ENCODE data around the gene MPHOSPH8.
"Not testable (repeated sequence)": the region's sequence is repeated elsewhere in the genome, so short reads cannot be mapped to it uniquely, and the experiment has no call there.

The MPHOSPH8 gene

DNA sequence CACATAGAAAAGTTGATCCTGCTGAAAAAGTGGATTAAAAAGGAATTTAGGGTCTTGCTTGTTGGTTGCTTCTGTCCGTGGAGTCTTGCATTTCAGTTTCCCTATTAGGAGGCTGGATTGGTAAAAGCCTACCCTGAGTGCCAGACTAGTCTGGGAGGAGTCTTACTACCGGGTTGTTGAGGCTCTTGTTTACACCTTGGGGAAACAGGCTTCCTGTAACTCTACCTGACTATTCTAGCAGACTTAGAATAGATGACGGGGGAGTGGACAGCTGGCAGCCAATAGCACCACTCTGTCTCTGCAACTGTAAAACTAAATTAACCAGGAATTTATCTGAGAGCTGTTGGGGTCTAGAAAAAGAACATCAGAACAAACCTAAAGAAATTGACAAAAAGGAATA lies 11.3 kb upstream of the MPHOSPH8 start:
- FAIRE-seq (no peak), DNase-seq (ENCODE audit: extremely low spot score, insufficient read length, low read depth) (no peak)

DNA sequence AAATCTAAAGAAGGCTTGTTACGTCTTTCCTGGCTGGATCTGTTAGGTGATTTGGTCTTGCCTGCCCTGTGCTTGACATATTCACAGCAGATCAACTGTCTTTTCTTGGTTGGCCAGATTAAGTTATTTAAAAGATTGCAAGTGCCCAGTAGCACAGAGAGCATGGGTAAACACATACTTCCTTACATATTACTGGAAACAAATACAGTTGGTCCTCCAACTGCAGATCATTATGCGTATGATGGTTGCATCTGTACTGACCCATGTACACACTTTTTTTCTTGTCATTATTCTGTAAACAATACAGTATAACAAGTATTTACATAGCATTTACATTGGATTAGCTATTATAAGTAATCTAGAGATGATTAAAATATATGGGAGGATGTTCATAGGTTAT lies 9.2 kb upstream of the MPHOSPH8 start:
- FAIRE-seq, result no peak
- DNase-seq (ENCODE audit: extremely low spot score, insufficient read length, low read depth), result no peak

DNA sequence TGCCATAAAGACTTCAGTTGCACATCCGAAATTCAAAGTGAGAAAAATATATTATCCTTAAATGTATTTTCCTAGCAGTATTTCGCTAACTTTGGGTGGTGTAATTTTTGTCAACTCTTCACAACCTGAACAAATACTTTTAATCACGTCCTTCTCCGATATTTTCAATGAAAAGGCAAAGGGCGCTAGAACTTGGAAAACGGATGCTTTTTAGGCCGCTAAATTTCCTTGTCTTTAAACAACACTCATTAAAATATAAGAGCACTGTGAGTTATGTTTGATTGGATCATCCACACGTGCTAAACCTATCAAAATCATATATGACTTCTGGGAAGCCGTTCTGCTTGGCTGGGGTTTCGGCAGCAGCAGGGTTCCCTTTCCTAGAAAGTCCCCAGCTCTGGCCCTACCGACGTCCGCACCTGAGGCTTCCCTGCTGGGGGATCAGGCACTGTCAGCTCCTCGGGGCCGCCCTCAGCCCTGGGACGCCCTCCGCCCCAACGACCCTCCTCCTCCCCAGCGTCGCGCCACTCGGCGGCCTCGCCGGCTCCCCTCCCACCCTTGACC lies 462 bp upstream of the MPHOSPH8 start:
- DNase-seq (ENCODE audit: extremely low spot score, insufficient read length, low read depth), result no peak
- no peak for FAIRE-seq

DNA sequence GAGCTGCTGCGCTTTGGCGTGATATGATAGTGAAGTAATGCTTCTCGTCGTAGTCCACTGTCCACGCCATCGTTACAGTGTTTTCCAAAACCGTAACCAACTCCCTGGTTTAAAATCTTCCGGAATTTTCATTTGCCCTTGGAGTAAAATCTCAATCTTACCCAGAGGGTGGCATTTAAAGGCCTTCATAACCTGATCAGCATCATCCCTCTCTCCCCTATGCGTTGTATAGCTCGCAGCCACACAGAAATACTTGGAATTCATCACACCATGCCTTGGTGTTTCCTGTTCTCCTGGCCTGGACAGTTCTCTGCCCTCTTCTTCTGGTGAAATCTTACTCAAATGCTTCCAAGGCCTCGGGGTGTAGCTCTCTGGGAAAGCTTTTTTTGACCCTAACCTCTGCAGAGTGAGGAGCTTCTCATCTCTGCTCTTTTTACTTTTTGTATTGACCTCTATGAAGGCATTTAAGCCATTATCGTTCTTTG lies 839 bp downstream of the MPHOSPH8 start:
- FAIRE-seq (no peak), DNase-seq (ENCODE audit: extremely low spot score, insufficient read length, low read depth) (no peak)

DNA sequence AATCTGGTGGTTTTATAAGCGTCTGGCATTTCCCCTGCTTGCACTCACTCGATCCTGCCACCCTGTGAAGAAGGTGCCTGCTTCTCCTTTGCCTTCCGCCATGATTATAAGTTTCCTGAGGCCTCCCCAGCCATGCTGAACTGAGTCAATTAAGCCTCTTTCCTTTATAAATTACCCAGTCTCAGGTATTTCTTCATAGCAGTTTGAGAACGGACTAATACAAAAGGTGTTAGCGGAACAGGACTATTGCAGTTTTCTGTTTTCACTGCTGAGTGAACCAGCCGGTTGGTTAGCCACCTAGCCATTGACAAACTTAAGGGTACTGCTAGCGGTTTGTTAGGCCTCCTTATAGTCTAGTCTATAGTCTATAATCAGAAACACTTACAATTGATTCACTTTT lies 2.5 kb downstream of the MPHOSPH8 start:
- DNase-seq (ENCODE audit: extremely low spot score, insufficient read length, low read depth); FAIRE-seq: not testable (repeated sequence)

DNA sequence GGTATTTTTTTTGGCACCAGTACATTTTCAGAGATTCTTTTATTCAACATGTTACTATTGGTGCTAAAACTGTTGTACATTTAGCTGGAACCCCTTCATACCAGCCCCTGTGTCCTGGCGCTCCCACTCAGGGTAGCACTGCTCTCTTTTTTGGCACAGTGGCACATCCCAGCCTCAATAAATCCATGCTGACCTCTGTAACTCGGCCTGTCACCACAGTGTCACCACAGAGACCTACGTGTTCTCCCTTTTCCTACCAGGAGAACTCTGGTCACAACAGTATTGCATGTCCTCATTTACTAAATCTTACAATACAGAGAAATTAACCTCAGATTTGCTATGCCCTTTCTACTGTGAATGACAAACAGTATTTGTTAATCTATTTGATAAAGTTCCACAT lies 10.2 kb downstream of the MPHOSPH8 start:
- FAIRE-seq, result no peak
- DNase-seq (ENCODE audit: extremely low spot score, insufficient read length, low read depth), result no peak

DNA sequence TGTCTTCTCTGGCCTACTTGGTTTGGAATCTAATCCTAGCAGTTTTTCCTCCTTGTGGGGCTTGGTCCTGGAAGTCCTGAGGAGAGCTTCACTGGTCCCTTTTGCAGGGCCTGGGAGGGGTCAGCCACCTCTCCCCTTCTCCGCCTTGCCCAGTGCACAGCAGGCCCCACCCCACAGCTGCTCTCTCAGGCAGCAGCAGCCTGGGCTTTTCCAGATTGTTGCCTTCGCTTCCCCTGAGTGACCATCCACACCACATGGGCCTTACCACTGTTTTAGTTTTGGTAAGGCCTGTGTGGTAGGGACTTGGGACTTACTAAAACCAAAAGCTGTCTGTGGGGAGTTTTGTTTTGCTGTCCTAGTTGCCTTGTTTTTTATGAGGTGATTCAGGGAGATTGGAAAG lies 11.5 kb downstream of the MPHOSPH8 start:
- no peak for FAIRE-seq

DNA sequence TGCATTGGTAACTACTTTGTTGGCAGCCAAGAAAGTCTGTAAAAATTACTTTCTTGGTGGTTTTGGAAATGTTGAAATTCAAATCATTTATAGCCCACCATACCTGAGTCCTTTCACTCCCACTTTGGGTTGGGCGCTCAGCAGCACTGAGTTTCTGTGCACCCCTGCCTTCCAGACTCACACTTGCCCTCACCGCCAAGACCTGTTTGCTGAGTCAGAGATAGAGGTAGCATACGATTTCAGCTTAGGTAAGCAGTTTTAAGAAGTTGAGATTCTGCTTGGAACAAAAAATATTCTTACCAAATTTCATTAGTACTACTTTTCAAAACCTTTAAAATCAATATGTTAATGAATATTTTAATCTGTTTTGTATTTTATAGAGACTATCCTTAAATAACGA lies 12.6 kb downstream of the MPHOSPH8 start:
- DNase-seq (ENCODE audit: extremely low spot score, insufficient read length, low read depth) (no peak), FAIRE-seq (no peak)

More for the DNA sequence above, 11.5 kb downstream of the MPHOSPH8 start:
- DNase-seq (ENCODE audit: extremely low spot score, insufficient read length, low read depth), result no peak

DNA sequence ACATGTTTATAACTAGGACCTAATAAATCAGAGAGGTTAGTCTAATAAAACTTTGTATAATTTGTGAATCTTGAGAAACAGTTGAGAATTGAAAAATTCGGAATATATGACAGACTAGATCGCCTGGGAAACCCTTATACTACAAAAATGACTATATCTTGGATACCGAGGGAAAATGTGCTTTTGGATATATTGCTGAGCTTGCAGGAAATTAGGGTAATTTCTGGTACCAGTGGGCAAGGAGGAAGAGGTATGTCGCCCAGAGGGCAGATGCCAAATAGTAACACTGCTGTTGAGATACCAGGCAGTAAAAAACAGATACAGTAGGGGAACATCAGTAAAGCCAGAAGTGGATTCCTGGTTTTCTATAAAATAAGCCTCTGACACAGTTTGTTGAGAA lies 17.3 kb downstream of the MPHOSPH8 start:
- DNase-seq (ENCODE audit: extremely low spot score, insufficient read length, low read depth), result no peak
- no peak for FAIRE-seq

DNA sequence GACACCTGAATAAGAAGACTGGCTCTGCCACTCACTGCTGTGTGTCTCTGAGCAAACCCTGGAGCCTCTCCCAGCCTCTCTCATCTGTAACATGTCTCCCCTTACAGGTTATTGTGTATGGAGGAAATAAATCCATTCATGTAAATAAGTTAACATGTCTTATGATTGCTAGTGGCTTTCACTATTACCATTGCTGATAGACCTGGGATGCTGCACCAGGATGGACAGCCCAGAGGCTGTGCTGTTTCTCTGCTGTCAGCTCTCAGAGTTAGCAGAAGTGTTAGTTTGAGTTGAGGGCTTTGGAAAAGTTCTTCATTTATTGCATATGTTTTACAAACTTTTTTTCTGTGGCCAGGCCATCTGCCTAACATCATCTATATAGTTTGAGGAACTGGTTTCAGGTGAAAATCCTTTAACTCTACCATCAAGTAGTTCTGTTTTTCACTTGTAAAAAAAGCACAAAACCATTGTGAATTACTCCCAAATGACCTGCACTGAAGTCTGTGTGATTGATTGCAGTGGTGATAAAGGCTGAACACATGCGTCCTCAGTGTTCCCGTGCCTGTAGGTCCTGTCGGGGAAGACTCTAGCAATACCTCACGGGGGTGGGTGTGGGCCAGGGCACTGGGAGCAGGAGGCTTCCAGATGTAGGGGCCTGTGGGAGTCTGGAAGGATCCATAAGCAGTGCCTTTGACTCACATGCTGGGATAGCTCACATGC lies 24.6 kb downstream of the MPHOSPH8 start:
- DNase-seq (ENCODE audit: extremely low spot score, insufficient read length, low read depth), result no peak
- no peak for FAIRE-seq

DNA sequence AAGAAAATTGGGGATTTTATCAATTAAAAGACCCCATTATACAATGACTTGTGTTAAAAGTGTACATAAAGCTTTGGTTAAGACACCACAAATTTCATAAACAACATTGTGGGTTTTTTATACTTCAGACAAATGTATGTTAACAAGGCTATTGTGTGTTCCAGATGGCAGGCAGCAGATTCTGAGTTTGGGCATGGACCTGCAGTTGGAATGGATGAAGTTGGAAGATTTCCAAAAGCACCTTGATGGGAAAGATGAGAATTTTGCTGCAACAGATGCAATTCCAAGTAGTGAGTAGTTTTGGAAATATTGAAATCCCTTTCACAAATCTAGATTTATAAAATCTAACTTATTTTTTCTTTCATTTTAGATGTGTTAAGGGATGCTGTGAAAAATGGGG lies 25.4 kb downstream of the MPHOSPH8 start:
- DNase-seq (ENCODE audit: extremely low spot score, insufficient read length, low read depth), result no peak
- no peak for FAIRE-seq

DNA sequence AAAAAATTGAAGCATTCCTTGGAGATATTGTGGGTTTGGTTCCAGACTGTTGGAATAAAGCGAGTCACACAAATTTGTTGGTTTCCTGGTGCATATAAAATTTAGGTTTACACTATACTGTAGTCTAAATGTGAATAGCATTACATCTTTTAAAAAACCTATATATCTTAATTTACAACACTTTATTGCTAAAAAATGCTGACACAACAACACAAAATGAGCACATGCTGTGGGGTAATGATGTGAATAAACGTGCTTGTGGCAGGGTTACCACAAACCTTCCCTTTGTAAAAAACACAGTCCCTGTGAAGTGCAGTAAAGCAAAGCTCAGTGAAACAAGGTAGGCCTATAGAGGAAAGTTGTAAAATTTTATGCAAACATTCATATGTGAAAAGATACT lies 27.7 kb downstream of the MPHOSPH8 start:
- DNase-seq (ENCODE audit: extremely low spot score, insufficient read length, low read depth) (no peak), FAIRE-seq (no peak)

DNA sequence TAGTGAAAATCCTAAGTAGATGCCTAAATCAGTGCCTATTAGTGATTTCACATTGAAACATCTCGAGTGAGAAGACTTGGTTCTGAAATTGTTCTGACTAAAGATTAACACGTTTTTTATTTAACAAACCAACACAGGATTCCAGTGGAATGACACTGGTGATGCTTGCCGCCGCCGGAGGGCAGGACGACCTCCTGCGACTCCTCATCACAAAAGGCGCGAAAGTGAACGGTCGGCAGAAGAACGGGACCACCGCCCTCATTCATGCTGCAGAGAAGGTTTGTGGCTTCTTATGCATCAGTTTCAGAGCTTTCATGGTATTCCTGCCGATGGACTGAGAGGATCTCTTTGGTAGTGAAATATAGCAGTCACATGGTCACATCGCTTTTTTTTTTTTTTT lies 28.1 kb downstream of the MPHOSPH8 start:
- FAIRE-seq (no peak), DNase-seq (ENCODE audit: extremely low spot score, insufficient read length, low read depth) (no peak)

DNA sequence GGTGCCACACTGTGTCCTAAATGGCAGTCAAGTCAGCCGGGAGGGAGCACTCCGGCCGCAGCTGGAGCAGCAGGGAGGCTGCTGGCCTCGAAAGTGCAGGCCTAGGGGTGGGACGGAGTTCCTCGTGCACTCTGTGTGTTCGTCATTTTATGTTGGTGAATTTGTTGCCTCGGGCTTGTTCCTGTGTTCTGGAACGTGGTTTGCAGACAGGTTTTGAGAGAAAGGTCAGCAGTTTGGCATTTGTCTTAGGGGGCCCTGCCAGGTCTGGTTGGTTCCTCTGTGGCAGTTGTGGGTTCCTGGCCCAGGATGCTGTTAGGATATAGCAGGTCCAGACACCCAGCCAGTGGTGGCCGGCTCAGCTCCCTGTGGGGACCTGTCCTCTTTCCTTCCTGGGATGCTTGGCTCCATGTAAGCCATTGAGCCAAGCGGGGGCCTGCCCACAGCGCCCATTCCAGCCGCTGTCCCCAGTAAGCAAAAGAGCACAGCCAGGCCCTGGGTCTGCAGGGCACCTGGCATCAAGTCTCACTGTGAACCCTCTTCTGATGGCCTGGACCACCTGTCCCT lies 30.0 kb downstream of the MPHOSPH8 start:
- DNase-seq (ENCODE audit: extremely low spot score, insufficient read length, low read depth) (no peak), FAIRE-seq (no peak)

DNA sequence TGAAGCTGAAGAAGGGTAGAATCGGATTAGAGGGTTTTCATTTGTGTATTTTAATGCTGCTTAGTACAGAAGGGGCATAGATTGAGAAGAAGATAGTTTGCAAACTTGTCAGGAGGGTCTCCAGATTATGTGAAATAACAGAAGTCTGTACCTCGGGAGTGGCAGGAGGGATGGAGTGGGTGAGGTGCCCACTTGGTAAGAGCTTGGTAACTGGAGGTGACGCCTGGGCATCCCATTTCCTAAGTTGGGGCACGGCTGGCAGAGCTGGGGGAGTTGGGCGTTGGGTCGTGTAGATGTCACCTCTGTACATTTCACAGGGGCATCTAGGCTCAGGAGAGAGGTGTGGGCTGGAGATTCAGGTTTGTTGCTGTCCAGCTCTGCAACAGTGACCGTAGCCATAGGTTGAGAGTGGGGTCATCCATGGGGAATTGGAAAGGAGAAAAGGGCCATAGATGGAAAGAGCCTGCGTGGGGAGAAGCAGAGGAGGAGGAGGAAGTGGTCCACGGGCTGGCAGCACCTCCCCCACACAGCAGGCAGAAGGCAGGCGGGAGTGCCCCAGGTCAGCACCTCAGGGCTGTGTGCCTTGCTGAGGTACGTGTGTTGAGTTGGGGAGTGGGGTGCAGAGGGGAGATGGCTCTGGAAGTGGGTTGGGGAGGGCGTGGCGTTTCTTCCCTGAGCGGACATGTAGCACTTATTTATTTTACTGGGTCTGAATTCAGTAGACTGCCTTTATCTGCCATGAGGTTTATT lies 31.2 kb downstream of the MPHOSPH8 start:
- DNase-seq (ENCODE audit: extremely low spot score, insufficient read length, low read depth), result no peak
- FAIRE-seq, result no peak

DNA sequence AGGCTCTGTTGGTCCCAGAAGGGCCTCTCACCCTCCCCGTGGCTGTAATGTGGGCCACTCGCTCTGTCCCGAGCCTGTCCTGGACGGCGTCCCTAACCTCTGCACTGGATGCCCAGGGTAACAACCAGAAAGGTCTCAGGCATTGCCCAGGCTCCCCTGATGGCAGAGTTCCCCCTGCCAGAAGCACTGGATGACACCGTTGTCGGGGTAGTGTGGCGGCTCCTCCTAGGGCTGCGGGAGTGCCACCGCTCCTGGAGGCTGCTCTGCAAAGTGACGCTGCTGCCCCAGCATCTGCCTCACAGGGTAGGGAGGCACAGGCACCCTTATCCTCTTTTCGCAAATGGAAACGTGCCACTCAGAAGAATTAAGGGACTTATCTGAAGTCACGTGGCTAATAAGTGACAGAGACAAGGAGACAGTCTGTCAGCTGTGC lies 32.0 kb downstream of the MPHOSPH8 start:
- no peak for DNase-seq (ENCODE audit: extremely low spot score, insufficient read length, low read depth)
- no peak for FAIRE-seq

DNA sequence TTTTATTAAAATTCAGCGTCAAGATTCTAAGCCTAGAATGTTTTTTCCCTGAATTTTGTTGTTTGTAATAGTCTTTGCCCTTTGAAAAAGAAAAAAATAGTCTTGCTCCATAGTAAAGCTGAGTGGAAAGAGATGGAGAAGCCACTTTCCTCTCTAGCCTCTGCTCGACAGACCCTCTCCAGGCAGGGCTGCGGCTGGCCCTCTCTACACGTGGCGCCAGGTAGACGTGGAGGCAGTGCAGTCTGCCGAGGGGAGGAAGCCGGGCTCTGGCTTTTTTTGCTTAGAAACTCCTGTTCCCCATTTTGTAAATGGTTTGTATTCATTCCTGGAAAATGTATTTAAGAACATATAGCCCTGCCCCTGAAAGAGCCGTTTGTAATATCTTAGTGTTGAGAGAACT lies 35.3 kb downstream of the MPHOSPH8 start:
- FAIRE-seq, result no peak
- DNase-seq (ENCODE audit: extremely low spot score, insufficient read length, low read depth), result no peak

DNA sequence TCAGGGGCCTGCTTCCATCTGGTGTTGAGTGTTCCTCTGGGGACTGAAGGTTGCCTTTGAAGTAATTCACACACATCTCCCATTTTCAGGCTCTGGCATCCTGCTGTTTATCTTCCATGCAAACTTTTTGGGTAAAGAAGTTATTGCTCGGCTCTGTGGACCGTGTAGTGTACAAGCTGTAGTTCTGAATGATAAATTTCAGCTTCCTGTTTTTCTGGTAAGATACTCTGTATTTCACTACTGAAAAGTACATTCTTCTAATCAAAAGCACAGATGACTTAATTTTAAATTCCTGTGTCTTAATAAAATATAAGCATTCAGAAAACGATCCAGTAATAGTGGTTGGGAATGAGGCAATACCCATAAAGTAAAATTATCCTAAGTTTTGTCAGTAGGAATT lies 36.7 kb downstream of the MPHOSPH8 start:
- no peak for FAIRE-seq
- DNase-seq (ENCODE audit: extremely low spot score, insufficient read length, low read depth), result no peak

DNA sequence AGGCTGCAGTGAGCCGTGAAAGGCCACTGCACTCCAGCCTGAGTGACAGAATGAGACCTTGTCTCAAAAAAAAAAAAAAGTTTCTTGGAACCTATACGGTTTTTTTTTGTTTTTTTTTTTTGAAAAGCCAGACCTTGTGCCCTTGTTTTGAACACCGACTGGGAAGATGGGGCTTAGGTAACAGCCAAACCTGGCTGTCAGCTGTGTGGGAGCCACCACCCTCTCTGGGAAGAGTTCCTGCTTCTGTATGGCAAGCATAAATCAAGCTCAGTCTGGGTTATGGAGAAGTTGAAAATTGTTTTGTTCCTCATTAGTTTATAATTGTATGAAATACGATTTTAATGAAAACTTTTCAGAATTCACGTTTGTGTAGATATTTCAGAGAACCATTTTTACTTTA lies 39.5 kb downstream of the MPHOSPH8 start:
- FAIRE-seq (no peak), DNase-seq (ENCODE audit: extremely low spot score, insufficient read length, low read depth) (no peak)

DNA sequence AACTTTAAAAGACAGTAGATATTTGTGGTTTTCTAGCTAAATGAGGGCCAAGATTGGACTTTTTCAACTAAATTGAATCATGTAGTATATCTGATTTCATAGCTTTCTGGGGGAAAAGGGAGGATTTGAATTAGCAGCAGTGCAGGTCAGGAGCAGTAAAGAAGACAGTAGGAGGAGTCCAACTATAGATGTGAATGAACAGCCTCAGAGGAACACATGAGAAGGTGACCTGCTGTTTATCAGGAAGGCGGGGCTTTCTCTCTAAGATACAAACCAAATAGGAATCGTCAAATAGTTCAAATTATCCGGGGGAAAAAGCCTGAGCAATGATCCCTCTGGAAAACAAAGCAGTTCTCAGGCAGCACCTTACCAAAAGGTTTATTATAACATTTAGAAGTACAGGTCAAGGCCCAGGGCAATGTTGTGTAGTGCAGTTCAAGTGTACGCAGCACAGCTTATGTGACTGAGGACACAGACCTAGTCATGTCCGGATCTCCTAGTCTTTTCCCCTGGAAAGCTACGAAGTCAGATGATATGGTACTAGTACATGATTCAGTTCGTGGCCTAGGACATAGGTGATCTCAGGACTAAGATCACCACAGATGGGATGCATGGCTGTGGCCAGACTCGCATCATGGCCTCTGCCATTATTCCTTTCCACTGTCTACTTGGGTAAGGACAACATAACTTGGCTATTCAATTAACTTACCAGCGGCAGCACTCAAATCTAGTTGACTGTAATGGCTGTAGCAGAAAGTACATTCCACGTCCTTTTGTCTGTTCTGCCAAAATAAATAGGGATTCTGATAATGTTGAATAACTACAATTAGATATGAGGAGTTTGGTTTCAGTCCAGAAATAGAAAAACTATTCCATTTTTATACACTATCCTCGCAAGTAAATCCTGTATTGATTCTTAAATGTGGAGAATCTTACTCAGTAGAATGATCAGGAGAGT lies 40.3 kb downstream of the MPHOSPH8 start:
- FAIRE-seq, result peak; percentile 9

More for the DNA sequence above, 40.3 kb downstream of the MPHOSPH8 start:
- no peak for DNase-seq (ENCODE audit: extremely low spot score, insufficient read length, low read depth)
